Loucy (cell line): ENCODE results near the gene ZNF775.

Experiments used
- H2AFZ ChIP-seq: fragments of 200-600 bp; sonication (generic); 2 replicates; pipeline ENCODE4 v1.6.0; 2016; ENCODE audit warnings: antibody characterized with exemption, mild to moderate bottlenecking, low read length, moderate library complexity
- H3F3A ChIP-seq: fragments of 200-600 bp; 2 replicates; pipeline ENCODE4 v1.6.0; 2016; ENCODE audit warnings: antibody characterized with exemption, low read depth, mild to moderate bottlenecking
- H3K27me3 ChIP-seq: fragments of 200-600 bp; sonication (generic); 2 replicates; pipeline ENCODE4 v1.6.1; 2014; ENCODE audit warnings: low read length, mild to moderate bottlenecking; ENCODE audit not compliant: insufficient read depth, poor library complexity, severe bottlenecking
- H3K36me3 ChIP-seq: fragments of 200-600 bp; sonication (generic); 2 replicates; pipeline ENCODE4 v1.6.1; 2016; ENCODE audit warnings: low read length; ENCODE audit not compliant: insufficient read depth
- H3K4me1 ChIP-seq: fragments of 200-600 bp; sonication (generic); 2 replicates; pipeline ENCODE4 v1.5.1; 2014; ENCODE audit warnings: low read length, mild to moderate bottlenecking; ENCODE audit not compliant: insufficient read depth, poor library complexity, severe bottlenecking
- H3K4me2 ChIP-seq: fragments of 200-600 bp; sonication (generic); 2 replicates; pipeline ENCODE4 v1.6.0; 2014; ENCODE audit warnings: antibody characterized with exemption, low read length, low read depth, mild to moderate bottlenecking; ENCODE audit not compliant: poor library complexity, severe bottlenecking
- H3K4me3 ChIP-seq: fragments of 200-600 bp; sonication (generic); 2 replicates; pipeline ENCODE4 v1.5.1; 2014; ENCODE audit warnings: low read length, mild to moderate bottlenecking, mixed read lengths; ENCODE audit not compliant: poor library complexity, severe bottlenecking
- H3K79me2 ChIP-seq: fragments of 200-600 bp; sonication (generic); 2 replicates; pipeline ENCODE4 v1.6.1; 2014; ENCODE audit warnings: low read length; ENCODE audit not compliant: insufficient read depth
- H3K9ac ChIP-seq: fragments of 200-600 bp; sonication (generic); 2 replicates; pipeline ENCODE4 v1.6.0; 2014; ENCODE audit warnings: mild to moderate bottlenecking, low read depth, low read length, moderate library complexity; ENCODE audit not compliant: poor library complexity, severe bottlenecking
- H3K9me2 ChIP-seq: fragments of 200-600 bp; sonication (generic); replicated peaks from 2 replicates; pipeline ENCODE4 v1.6.1; 2016; ENCODE audit warnings: low read depth, low read length, mixed read lengths
- H3K9me3 ChIP-seq: fragments of 200-600 bp; sonication (generic); 2 replicates; pipeline ENCODE4 v1.6.1; 2014; ENCODE audit warnings: mild to moderate bottlenecking, antibody characterized with exemption, low read length, low read depth; ENCODE audit not compliant: insufficient read depth
- H4K20me1 ChIP-seq: fragments of 200-600 bp; sonication (generic); 2 replicates; pipeline ENCODE4 v1.6.0; 2014; ENCODE audit warnings: antibody characterized with exemption, low read length, mild to moderate bottlenecking; ENCODE audit not compliant: insufficient read depth, poor library complexity, severe bottlenecking
- CTCF ChIP-seq: fragments of 200-600 bp; sonication (generic); conservative IDR thresholded peaks from 2 replicates; pipeline ENCODE4 v1.5.1; 2014; ENCODE audit warnings: mild to moderate bottlenecking, antibody characterized with exemption, low read length
- EZH2phosphoT487 ChIP-seq: fragments of 200-600 bp; IDR thresholded peaks from 2 replicates; pipeline ENCODE4 v1.6.1; 2018; ENCODE audit warnings: antibody characterized with exemption, mild to moderate bottlenecking, moderate library complexity, borderline replicate concordance

ZNF775 gene

GRCh38 chr7:150432915-150433892 lies 54.1 kb downstream of the ZNF775 start:
- Histone ChIP-seq H3K4me1 (peaks cover 24% of the 10 kb centered on the region), H4K20me1 (no peaks in the 10 kb centered on the region), H3K4me3 (no peak overlapping the region), H3K9ac (no peak overlapping the region), H3K9me3 (no peaks in the 10 kb centered on the region), H3K36me3 (no peaks in the 10 kb centered on the region), H3K4me2 (peak overlapping the region; percentile 10), H3F3A (no peaks in the 10 kb centered on the region; the same call in 1 of the 2 replicates), H2AFZ (peak overlapping the region; percentile 76), H3K9me2 (no peaks in the 10 kb centered on the region), H3K79me2 (no peaks in the 10 kb centered on the region), H3K27me3 (no peaks in the 10 kb centered on the region)
- TF ChIP-seq EZH2phosphoT487: no peak
- TF ChIP-seq CTCF: no peak

- Histone ChIP-seq H3K4me1 (peaks cover 14% of the 10 kb centered on the region), H3K4me3 (no peak overlapping the region), H2AFZ (no peak overlapping the region), H3K4me2 (no peak overlapping the region), H3K9me2 (no peaks in the 10 kb centered on the region), H4K20me1 (no peaks in the 10 kb centered on the region), H3K79me2 (no peaks in the 10 kb centered on the region), H3K27me3 (no peaks in the 10 kb centered on the region), H3K9ac (no peak overlapping the region), H3F3A (no peaks in the 10 kb centered on the region), H3K36me3 (no peaks in the 10 kb centered on the region), H3K9me3 (no peaks in the 10 kb centered on the region)
- TF ChIP-seq CTCF (no peak), EZH2phosphoT487 (no peak)
Measured at GRCh38 chr7:150434240-150434639, 55.1 kb downstream of the ZNF775 start.

- Histone ChIP-seq H2AFZ (no peak overlapping the region; the same call in 1 of the 2 replicates), H3K4me3 (no peak overlapping the region), H3K4me1 (peaks cover 7% of the 10 kb centered on the region), H3K9ac (no peak overlapping the region), H3F3A (no peaks in the 10 kb centered on the region), H3K79me2 (no peaks in the 10 kb centered on the region), H3K9me2 (no peaks in the 10 kb centered on the region), H4K20me1 (no peaks in the 10 kb centered on the region), H3K9me3 (no peaks in the 10 kb centered on the region), H3K27me3 (no peaks in the 10 kb centered on the region), H3K4me2 (no peak overlapping the region), H3K36me3 (no peaks in the 10 kb centered on the region)
- no peak for TF ChIP-seq EZH2phosphoT487
Measured at GRCh38 chr7:150435047-150435389, 55.9 kb downstream of the ZNF775 start.
